Umbilical cord (tissue), 2 donors: Measurements from ENCODE around the gene CBX4. TPM values are rescaled to one million over a fixed set of nuclear protein-coding genes. Genes with fewer than 3 reads are reported as not detected.

ENCODE experiments used
- DNase-seq: peaks from one replicate; pipeline ENCODE4 v3.0.0-alpha.2; 2015; ENCODE audit warnings: low spot score
- total RNA-seq: library from RNA; depleted of rRNA; stranded (reverse); fragments of >200 nt; gene quantifications from one replicate; pipeline ENCODE4 v1.2.3, GENCODE V29; 2014; ENCODE audit warnings: low replicate concordance; ENCODE audit not compliant: insufficient read depth

CBX4 gene
- total RNA-seq, 1 donor from 2014 or later, result 7.2 TPM

DNA sequence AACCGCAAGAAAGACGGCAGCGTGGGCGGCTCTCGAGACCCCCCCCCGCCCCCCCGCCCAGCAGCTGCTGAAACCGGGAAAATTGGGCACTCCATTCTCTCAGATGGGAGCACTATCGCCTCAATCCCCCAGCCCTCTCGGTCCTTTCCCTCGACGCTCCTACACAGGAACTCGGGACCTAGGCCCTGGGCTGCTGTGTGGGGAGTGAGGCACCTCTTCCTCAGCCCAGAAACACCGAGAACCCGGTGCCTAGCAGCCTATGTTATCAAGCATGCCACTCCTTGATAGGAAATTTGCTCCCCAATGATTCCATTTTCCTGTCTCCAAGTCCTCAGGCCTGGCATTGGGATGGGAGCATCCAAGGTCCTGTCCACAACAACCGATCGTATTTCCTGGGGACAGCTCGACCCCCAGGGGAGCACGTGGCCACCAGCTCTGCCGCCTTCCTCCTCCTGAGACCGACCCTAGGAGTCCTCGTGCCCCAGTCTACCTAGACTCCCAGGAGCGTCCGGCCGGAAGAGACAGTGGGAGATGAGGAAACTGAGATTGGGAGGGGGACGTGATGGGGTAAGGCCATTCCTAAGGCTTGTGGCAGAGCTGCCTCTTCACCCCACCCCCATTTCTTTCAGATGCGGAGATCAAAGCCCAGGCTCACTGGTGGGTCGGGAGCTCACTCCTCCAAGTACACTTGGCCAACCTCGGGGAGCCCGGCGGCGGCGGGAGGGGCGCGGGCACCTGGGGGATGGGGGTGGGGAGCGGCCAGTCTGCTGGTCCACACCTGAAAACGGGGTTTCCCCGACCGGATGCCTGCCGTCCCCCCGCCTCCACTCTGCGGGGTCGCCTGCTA is 24.9 kb downstream of the CBX4 start:
- no peak for DNase-seq

DNA sequence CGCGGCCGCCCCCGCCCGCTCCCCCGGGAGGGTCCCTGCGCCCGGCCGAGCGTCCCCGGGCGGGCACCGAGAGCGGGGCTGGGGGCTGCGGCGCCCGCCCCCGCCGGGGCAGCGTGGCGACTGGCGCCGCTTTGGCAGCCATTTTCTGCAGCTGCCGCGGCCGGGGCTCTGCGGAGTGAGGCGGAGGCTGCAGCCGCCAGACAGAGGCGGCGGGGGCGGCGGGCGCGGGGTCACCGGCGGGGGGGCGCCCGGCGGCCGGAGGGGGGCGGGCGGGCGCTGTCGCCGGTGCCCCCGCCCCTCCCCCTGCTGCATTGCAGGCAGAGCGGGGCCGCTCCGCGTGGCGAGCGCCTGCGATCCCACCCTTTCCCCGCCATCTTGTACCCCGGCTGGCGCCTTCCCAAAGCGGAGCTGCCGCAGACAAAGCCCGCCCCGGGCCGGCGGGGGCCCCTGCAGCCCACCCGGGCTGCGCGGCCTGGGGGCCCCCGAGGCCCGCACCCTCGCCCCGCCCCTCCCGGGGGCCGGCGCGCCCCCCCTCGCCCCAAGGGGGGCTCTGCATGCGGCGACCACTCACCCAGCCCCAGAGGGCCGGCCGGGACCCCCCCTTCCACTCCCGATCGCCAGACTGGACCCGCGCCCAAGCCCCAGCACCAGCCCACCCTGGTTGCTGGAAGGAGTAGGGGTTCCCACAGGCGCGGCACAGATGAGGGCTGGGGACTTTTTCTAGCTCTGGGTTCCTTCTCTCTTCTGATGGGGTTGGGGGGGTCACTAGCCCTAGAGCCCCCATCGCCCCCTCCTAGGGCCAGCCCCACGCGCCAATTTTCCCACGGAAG is 25.7 kb downstream of the CBX4 start:
- DNase-seq, result no peak

DNA sequence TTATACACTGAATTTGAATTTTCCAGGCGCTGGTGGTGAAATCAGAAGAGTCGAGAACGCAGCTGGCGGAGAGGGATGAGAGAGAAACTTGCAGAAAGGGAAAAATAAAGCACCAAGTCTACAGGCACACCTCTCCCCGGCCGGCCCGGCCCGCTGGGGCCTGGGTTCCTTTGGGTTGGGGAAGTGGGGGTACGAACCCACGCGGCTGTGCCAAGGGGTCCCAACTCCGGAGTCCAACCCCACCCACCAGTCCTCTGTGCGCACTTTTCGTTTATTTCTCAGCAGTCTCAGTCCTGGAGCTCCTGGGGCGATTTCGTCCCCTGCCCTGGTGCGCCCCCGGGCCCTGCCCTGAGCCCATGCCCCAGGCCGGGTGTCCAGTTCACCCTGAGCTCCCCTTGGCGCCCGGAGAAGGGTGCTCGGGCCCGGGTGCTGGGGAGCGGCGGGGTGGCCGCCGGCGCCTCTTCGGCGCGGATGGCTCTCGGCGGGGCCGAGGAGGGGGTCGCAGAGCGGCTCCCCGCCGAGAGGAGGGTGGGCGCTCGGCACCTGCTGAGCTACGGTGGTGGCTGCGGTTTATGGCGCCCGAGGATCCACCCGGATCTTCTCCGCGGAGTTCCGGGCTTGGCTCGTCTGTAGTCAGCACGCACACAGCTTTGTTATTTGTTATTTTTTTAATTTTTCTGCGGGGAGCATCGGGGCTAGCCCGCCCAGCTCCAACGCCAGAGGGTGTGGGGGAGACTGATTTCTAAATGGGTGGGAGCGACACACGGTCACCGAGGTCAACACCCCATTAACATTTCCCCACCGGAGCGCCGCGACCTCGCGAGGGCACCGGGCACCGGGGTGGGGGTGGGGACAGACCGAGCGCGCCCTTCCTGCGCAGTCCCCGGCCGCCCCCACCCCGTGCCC is 26.6 kb downstream of the CBX4 start:
- DNase-seq, result no peak

DNA sequence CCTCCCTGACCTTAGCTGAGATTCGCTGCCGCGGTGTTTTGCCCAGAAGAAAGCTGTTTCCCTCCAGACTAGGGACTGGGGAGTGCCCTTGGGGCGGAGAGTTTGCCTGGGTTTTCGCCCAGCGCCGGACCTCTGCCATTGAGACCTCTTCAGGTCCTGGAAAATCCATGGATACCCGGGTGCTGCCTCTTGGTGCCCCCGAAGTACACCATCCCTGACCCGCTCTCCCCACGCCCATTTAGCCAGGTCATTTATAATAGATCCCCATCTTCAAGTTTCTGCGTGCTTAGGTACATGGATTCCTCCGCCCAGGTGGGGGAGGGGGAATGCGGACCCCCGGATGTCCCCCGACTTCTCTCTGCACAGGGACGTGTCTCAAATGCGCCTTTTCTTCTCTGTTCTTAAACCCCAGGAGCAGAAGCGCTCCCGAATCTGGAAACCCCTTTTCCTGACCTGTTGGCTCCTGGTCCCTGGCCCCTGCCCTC is 27.3 kb downstream of the CBX4 start:
- no peak for DNase-seq

DNA sequence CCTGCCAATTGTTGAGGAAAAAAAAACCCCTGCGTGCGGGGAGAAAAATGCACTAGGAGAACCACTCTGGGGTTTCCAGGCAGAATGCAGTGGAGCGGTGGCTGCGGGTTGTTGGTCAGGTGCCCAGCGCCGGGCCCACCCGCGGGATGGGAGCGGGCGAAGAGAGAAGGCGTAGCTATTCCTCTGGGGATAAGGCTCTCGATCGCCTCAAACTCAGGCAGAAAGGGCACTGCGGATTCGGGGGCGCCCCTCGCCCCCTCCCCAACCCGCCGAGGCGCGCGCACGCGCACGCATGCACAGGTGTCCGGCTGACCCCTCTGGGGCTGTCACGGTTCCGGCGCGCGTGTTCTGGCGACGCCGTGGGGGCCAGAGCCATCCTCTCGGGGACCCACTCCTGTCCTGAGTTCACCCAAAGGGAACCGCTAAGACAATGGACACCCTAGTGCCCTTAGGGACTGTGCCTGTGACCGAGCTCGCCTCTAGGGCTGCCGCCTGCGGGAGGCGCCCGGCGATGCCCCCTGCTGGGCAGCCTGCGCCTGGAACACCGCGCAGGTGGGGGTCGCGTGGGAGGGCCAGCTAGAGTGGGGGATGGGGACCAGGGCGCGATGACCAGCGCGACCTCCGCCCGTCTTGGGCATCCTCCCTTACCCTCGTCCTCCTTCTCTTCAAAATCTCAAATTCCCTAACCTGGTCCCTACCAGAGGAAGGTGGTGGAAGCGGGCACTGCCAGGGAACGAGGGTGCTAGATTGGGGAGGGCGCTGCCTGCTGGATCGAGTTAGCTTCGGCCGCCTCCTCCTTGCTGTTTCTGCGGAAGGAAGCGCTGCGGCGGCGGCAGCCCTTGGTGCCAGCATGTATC is 28.0 kb downstream of the CBX4 start:
- no peak for DNase-seq

DNA sequence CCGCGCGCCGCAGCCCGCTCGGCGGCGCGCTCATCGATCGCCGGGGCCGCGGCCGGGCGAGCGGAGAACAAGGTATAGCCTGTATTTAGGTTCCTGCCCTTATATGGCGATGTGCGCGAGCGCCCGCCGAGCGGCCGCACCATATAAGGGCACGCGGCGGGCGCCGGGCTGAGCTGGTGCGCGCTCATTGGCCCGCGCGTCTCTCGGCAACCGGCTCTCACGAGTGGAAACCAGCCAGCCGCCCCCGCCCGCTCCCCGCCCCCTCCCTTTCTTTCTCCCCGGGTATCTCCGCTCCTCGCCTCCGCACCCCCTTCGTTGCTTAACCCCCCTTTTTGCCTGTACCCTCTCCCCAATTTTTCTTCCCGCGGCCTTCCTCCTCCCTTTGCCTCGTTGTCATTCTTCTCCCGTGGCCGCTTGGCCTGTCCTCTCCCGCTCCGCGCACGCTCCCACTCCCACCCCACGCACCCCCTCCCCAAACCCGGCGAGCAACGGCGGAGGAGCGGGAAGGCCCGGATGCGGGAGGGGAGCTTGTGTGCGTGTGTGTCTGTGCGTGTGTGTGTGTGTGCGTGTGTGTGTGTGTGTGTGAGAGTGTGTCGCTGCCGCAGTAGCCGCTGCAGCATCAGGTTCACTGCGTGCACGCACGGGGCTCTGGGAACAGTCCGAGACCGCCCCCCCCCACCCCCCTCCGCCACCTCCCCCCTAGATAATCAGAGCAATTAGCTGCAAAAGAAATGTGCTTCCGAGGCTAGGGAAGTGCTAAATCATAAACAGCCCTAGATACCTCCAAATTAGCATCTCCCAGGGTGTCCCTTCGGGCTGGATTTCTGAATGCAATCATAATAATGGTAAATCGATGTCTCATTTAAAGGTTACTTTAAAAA is 28.9 kb downstream of the CBX4 start:
- DNase-seq, result peak; percentile 77

DNA sequence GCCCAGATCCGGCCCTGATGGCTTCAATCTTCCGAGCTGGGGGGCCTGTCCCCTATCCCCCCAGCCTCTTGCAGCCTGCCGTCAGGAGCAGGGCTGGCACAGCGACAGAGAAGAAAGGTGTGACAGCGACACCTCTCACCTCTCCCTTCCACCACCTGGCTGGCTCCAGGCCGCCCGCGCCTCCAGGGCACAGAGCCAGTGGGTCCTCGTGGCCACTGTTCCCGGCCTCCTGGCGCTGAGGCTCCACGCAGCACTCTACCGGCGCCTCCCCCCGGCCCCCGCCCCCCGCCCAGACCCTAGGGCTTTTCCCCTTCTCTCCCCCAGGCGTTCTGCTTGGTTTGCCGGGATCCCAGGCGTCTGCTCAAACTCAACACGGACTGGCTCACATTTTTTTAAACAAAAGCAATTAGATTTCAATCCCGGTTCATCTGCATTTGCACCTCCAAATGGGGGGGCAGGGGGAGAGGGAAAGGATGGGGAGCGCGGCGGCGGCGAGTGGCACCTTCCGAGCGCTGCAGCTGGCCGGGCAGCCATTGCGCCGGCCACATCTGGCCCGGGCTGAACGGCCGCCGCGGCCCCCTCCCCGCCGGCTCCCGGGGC is 29.6 kb downstream of the CBX4 start:
- no peak for DNase-seq

DNA sequence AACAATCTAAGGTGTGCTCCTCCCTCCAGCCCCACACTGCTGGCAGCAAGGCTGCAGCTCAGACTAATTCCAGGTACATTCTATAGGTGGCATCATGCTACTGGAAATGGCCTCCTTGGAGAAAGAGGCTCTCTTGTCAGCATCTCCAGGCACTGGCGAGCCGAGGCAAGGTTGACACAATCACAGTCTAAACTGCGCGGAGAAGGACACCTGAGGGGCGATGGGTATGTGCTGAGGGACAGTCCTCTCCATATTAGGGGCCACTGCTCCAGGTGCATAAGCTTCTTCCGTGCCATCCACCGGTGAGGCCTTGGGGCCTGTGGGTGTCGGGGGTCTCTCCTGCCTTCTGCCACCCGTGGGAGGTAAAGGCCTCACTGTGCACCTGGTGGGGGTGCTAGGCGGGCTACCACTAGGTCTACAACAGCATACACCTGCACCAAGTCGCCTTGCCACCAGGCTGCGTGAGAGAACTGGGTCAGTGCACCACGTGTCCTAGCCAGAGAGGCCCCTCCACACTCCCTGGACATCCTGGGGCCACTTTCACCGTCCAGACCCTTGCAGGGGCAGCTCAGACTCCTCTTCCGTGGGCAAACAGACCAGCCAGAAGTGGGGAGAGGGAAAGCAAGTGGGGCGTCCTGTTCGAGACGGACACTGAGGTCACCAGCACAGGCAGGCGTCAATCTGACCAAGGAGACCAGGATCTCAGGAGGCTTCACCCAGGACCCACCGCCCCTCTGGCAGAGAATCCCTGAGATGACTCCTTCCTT is 30.3 kb downstream of the CBX4 start:
- no peak for DNase-seq

DNA sequence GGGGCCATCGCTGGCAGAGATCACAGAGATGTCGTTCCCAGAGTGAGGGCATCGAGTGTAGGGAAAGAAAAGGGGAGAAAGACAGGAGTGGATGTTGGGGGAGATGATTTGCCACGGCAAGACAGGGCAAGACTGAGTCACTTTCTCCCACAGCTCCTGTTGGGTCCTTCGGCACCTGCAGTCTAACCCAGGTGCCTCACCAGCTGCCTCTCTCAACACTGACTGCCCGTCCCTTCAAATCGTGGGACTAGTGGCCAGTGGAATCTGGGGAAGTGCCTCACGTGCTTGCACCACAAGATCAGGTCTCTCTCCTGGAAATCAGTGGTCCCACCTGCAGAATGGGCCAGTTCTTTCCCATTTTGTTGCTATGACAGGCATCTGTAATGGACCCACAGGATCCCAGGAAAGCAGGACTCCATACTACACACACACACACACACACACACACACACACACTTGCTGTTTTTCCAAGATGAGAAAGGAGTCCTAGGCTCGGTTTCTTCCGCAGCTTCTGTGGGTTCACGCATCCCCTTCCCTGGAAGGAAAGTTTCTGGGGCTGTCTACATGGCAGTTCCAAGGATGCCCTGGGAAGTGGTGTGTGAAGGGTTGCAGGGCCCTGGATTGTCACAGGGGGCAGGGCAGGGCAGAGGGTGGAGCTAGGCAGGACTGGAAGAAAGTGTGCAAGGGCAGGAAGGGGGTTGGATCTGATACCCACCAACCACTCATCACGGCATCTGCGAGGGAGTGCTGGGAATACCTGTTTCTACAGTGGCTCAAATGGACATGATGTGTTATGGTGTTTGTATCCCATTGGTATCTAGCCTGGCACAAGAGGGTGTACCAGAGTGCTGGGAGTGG is 32.1 kb downstream of the CBX4 start:
- no peak for DNase-seq

DNA sequence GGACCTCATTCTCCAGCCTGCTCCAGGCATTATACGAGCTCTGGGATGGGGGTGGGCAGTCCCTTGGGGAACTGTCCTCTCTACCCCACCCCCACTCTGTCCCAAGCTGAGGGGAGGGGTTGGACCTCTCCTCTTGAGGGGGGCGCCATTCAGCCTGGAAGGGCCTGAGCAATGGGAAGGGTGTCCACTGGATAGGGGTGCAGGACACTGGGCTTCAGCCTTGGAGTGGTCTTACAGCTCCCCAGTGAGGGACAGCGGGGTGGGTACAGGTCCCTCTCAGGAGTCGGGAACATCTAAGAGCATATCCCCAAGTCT is 32.8 kb downstream of the CBX4 start:
- DNase-seq, result no peak

DNA sequence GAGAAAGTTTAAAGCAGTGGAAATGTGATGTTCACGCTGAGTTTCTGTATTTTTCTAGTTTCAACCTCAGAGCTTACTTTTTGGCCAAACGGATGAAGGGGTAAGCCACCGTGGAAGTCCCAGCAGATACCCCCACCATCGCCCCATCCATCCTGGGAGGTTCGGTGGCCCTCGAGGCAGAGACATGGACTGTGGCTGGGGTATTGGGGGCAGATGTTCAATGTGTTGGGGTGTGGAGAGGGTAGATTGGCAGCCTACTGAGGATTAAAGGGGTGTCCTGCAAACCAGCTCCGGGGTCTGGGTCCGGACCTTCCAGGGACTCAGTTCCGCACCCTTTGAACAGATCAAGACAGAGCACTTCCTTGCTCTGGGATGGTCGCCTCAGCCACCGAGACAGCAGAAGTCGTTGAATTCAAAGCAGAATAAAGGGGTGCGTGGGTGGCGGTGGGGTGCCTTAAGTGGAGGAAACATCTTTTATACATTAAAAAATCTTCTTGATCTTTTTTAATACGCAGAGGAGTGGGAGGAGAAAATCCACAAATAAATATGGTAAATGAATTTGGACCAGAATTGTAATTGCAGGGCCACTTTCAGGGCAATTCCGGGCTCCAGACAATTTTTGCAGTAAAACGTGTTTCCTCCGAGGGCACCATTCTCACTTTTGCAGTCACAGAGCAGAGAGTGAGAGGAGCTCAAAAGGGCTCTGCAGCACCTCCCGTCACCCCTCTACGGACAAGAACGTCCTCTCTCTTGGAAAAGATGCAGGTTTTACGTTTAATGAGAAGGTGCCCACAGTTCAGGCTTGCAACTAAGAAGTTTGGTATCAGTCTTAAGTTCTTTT is 34.2 kb downstream of the CBX4 start:
- DNase-seq, result no peak

DNA sequence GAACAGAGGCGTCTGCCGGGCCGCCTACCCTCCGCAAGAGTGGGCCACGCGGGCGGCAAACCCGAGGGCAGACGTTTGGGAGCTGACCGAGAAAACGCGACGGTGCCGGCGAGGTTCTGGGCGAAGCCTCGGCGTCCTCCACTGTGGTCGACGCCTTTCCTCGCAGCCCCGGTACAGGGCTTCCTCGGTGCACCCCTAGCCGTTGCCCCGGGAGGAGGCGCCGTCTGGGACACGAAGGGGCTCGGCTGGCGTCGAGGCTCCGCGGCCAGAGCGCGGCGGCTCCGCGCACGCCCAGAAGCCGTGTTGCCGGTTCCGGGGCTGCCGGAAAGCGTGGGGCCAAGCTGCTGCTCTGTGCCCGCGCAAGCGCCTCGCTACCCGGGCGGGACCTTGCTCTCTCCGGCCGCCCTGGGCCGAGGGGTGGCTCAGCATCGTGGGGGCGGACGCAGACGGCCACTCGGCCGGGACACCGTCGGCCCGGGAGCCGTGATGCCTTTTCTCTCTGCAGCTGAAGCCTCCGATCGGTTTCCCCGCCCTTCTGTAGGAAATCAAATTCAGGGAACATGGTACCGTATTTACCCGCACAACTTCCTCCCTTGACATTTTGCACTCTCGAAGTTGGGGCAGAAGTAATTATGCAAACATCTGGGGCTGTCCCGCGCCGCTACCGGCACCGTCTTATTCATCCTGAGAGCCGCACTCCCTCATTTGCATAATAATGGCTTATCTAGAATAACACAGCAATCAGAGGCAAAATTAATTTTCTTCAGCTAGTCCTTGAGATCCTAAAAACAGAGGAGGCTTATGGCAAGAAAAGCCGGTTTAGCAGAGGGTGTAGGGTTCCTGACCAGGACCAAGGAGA is 35.0 kb downstream of the CBX4 start:
- DNase-seq, result no peak

DNA sequence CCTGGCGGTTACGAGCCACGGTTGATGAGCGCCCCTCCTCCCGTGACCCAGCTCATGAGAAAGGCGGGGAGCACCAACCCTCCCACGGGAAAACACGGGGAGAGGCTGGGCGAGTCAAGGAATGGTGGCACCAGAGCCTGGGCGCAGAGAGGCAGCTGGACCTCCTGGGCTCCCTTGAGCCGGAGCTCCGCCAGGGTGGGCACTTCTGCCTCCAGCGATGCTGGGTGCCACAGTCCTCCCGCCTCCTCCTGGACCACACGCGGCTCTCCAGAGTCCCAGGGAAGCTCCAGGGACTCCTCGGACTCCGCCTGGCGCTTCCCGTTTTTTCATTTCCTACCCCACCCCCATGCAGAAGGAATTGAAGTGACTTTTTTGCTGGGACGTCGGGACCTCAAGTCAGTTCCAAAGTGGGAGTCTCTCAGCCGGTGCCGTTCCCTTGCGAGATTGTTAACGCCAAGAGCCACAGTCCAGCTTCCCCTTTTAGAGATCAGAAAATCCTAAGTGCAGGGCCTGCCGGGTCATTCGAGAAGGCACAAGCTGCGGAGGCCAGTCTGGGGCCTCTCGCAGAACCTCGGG is 35.7 kb downstream of the CBX4 start:
- no peak for DNase-seq

DNA sequence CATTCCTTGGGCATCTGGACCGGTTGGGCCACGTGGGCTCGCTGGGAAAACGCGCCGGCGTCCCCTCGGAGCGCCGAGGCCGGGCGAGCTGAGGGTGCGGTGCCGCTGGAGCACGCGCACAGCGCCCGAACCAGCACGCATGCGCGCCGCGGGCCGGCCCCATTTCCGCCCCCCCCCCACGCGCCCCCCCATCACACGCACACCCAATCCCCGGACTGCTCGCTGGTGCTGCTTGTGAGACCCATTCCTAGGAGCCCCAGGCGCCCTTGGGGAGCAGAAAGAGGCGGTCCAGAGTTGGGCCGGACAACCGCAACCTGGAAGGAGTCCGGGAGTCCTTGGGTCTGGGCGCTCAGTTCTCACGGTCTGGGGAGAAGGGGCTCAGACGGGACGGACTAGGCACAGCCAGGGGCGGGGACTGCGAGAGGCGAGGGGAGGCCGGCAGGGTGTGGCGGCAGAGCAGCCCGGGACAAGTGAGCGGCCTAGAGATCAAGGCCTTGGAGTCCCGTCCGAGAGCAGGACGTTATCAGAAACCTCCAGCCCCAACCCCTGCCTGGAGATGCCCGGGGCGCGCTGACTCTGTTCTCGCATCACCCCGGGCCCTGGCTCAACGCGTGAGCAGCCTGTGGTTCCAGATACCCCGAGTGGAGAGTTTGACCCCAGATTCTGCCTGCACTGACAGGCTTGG is 36.4 kb downstream of the CBX4 start:
- no peak for DNase-seq
